GM21381 (cell line): Measurements from ENCODE around the gene SLC7A6.

Experiments used
- ATAC-seq: cut with Tn5 transposase; IDR thresholded peaks from one replicate; pipeline ENCODE4 v1.9.1; 2021; ENCODE audit warnings: mild to moderate bottlenecking, moderate library complexity; ENCODE audit not compliant: unreplicated experiment

The SLC7A6 gene

DNA sequence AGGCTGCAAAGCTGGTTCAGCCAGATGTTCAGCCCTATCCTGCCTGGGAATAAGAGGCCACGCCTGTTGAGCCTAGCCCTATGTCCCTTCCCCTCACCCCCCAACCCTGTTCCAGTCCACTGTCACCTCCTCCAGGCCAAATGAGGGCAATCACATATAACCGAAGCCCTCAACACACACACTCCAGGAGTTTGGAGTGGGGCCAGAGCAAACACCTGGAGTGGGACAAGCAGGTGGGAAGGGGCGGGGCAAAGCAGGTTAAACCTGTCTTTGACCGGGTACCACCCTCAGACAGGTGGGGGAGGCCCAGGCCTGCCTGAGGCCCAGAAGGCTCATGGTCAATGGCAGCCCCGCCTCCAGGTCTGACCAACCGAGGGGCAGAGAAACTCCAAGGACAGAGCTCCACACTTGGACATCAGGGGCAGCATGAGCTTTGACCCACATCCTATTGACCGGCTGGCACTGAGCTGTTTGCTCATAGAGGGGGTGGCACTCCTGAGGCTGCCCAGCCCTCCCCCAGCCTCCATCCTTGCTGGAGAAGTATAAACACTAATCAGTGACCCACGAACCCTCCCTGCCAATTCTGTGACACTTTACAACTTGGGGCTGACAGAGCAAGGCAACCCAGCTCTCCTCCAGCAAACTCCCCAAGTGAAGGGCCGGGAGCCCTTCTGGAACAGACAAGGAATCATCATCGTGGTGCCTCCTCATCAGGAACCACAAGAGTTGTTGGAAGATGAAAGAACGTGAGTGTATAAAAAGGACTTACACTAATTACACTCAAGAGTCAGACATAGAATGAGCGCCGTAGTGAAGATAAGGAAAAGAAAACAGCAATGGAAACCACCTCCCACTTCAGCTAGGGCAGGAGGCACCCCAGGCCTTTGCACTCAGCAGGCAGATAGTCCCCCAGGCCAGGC lies 29.9 kb upstream of the SLC7A6 start:
- ATAC-seq: no peak

DNA sequence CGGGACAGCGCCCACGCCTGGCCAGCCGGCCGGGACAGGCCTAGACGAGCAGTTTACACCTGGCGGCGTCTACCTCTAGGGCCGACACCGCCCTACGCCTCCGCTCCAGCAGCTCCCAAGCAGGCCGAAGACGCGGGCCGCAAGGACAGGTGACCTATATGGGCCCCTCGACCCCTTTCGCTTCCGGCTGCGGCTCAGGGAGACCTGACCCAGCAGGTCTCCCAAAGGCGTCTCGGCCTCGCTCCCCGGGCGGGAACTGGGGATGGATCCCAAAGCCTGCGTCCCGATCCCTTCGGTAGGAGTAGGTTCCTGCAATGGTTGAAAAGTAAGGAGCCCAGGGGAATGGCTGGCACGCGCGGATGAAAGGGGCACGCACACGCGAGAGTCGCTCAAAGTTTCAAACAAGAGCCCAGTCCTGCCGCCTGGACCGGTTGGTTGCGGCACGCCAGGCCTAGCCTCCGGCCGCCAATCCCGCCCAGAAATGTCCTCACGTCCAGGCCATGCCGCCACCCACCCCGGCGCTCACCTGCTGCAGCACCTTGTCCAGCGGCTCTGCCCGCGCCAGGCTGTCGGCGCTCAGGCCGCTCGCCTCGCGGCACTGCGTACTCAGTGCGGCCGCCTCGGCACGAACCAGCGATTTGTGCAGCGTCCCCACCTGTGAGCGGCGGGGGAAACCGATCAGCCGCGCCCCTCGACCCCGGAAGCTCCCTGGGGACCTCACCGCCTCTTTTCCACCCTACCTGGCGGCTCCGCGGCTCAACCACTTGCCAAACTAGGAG lies 29.0 kb upstream of the SLC7A6 start:
- no peak for ATAC-seq

DNA sequence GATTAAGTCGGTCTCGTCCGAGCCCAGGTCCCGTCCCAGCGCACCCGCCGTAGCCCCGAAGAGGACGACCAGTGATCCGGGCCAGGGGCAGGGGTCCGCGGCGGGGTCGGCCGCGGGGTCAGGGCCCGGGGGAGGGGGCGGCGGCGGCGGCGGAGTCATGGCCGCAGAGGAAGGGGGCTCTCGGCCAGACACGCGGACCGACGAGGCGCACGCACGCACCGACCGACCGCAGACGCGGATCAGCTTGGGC lies 28.5 kb upstream of the SLC7A6 start, which contains the start of gene ESRP2:
TSS of gene ESRP2 (minus strand) at position 241 of the 250 bp plus-strand sequence. CDS start at position 159, 82 bp downstream.
- no peak for ATAC-seq

GRCh38 chr16:68236137-68236825 lies 28.0 kb upstream of the SLC7A6 start:
- no peak for ATAC-seq

GRCh38 chr16:68236826-68237242 lies 27.5 kb upstream of the SLC7A6 start:
- no peak for ATAC-seq

- ATAC-seq: peak; percentile 80
Observed at GRCh38 chr16:68237243-68238028, 26.9 kb upstream of the SLC7A6 start.

- ATAC-seq: no peak
Observed at GRCh38 chr16:68238029-68238345, 26.3 kb upstream of the SLC7A6 start.

- ATAC-seq: no peak
Observed at GRCh38 chr16:68242085-68242484, 22.2 kb upstream of the SLC7A6 start.

DNA sequence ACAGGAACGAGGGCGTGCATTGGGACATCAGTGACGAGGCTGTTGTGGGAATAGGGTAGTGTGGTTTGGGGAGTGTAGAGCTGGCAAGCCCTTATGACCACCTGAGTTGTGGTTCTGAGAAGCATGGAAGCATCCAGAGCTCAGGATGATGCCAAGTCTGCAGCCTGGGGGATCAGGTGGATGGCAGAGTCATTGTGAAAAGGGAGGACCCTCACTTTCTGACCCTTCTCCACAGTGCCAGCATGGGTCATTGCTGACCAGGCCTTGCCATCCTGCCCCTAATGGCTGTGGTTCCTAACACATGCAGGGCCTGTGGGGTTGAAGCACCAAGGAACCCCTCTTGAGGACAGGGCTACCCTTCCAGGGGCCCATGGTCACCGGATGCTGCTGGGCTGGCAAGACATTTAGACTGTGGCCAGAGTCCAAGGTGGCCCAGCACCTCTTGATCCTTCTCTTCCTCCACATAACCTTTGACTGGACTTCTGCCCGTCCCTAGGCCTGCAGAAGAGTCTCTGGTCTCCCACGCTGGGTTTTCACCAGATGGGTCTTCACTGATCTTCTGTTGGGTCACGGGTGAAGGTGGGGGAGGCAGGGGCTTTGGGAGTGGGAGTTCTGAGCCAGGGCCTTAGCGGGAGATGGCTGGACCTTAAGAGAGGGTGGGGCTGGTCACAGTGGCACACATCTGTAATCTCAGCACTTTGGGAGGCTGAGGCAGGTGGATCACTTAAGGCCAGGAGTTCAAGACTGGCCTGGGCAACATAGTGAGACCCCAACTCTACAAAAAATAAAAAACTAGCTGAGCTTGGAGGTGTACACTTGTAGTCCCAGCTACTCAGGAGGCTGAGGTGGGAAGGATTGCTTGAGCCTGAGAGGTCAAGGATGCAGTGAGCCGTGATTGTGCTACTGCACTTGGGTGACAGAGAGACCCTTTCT lies 21.1 kb upstream of the SLC7A6 start:
- no peak for ATAC-seq

GRCh38 chr16:68244481-68244902 lies 19.8 kb upstream of the SLC7A6 start:
- ATAC-seq: no peak

DNA sequence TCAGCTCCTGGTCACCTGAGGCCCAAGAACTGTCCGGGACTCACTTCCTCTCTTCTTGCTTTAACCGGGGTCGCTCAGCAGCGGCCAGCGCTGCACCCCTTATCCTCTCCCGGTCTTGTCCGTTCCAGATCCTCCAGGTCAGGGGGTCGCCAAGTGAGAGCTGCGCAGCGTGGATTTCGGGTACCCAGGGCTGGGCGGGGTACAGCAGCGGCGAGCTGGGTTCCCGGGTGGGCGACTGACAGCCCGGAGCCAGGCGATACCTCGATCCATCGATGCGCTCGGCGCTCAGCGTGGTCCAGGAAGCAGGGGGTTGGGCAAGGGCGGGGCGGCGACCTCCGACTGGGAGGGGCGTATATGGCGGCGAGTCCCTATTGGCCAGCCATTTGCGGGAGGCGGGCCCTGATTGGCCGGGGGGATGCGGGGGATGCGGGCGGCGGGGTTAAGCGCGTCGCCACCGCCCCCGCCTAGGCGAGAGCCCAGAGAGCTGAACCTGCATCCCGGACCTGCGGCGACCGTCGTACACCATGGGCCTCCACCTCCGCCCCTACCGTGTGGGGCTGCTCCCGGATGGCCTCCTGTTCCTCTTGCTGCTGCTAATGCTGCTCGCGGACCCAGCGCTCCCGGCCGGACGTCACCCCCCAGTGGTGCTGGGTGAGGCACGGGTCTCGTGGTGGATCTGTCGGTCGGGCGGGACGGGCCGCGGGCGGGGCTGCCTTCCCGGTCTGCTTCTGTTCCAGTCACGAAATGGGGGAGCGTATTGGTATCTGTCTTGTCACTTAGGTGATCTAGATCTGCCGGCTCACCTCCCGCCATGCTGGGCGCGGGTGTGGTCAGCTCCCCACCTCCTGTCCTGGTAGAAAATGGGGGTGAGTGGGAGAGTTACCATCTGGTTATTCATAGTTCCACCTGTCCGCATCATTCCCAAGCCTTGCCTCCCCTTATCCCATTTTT lies 19.1 kb upstream of the SLC7A6 start, which contains the start of gene PLA2G15:
TSS of gene PLA2G15 (plus strand) at position 471 of the 951 bp plus-strand sequence. CDS start at position 525, 54 bp downstream.
- ATAC-seq: peak; percentile 83

- ATAC-seq: no peak
Observed at GRCh38 chr16:68246121-68246520, 18.2 kb upstream of the SLC7A6 start.

- ATAC-seq: no peak
Observed at GRCh38 chr16:68246666-68247065, 17.7 kb upstream of the SLC7A6 start.

DNA sequence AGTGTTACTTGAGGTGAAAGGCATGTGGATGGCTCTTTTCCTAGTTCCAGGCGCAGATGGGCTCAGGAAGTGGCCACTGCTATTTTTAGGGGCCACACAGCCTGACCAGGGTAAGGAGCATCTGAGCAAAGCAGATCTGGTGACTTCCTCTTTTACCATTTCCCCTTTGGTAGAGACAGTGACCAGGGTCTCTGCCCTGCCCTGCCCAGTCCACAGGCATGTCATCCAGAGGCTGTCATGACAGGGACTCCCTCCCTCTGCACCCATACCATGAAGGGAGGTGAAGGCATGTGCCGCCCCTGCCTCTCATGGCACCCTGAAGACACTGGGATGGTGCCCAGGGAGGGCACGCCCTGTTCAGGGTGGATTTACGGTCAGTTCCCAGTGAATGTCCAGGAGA lies 16.9 kb upstream of the SLC7A6 start:
- ATAC-seq: no peak

DNA sequence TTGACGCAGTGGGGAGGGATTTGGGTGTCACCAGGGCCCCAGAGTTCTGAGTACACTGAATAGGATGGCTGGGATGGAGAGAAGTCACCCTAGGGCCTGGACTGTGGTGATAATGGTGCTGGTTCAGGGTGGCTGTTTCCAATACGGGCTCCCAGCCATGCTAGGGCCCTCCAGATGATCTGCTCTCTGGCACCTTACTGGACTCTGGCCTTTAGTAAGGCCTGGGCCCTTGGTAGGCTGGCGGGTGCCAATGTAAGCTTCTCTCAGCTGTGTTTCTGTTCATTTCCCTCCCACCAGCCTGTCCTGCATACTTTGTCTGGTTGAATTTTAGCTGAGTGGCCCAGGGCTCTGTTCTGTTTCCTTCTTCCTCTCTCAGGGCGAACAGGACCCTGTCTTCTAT lies 16.4 kb upstream of the SLC7A6 start:
- no peak for ATAC-seq

- no peak for ATAC-seq
Observed at GRCh38 chr16:68249371-68249770, 15.0 kb upstream of the SLC7A6 start.

GRCh38 chr16:68250951-68251350 lies 13.4 kb upstream of the SLC7A6 start:
- no peak for ATAC-seq

DNA sequence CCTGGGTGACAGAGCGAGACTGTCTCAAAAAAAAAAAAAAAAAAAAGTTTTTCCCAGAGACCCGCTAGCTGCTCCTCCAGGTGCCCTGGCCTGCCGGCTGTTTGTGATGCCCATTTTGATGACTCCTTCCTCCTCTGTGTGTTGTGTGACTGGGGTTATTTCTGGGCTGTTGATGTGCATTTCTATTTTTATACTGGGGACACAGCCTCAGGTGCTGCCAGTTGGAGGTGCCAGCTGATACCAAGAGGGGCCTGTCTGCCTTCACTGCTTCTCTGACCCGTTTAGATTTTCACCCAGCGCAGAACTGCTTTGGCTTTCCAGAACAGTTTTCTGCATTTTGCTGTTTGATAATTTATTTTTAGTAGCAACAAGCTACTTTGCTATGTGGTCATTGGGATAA lies 12.5 kb upstream of the SLC7A6 start:
- no peak for ATAC-seq

GRCh38 chr16:68252383-68252782 lies 11.9 kb upstream of the SLC7A6 start:
- ATAC-seq: no peak
